HG02588 (cell line): ENCODE results near the gene INO80E.

Source experiments
- ATAC-seq: cut with Tn5 transposase; IDR thresholded peaks from one replicate; pipeline ENCODE4 v1.9.1; 2021; ENCODE audit warnings: mild to moderate bottlenecking, moderate library complexity; ENCODE audit not compliant: unreplicated experiment

Gene INO80E

DNA sequence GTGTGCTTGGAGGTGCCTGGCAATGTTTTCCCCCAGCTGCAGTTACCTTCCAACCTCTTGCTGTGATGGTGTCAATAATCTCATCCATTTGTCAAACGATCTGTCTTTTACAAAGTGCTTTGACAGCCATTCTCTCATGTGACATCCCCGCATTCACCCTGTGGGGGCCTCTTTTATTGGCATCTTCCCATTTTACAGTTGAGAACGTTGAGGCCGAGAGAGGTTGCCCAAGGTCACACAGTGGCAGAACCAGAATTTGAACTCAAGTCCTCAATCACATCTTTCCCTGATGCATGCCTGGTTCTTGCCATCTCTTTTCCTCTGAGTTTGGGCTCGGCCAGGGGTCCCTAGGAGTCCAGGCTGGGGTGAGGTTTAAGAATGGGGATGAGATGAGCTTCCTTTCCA lies 20.9 kb upstream of the INO80E start:
- ATAC-seq, result no peak

GRCh38 chr16:29975811-29976511 lies 20.1 kb upstream of the INO80E start:
- ATAC-seq, result no peak

DNA sequence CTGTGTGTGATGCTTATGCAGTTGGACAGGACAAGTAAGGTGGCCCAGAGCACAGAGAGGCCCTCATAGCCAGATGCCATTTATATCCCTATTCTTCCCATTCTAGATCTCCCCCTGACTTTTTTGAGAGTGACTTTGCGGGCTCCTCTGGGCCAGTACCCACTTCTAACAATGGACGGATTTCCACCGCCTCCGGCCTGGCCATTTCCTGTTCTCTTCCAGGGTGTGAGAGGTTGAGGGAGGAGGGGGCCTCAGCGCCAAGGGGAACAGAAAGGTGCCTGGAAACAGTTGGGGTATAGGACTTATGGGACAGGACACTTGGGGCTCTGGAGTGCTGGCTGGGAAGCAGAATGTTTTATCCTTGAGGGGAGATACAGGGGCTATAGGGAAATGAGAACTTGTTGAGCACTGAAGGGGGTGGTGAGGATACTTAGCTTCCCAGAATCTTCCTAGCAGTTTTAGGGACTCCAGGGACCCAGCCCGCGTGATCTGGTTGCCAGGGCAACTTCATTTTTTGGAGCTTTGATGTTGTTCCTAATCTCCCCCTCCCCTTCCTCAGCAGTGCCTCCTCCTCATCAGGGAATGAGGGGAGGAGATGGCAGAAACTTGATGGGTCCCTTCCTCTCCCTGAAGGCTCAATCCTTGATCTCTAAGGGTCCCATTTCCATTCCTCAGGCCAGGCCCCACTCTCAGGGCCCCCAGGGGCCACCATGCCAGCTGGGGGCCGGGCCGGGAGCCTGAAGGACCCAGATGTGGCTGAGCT lies 18.8 kb upstream of the INO80E start:
- ATAC-seq, result no peak

- ATAC-seq, result no peak
Measured at GRCh38 chr16:29978081-29978480, 18.0 kb upstream of the INO80E start.

GRCh38 chr16:29978564-29979270 lies 17.3 kb upstream of the INO80E start:
- no peak for ATAC-seq

- ATAC-seq, result no peak
Measured at GRCh38 chr16:29982560-29983419, 13.3 kb upstream of the INO80E start.

DNA sequence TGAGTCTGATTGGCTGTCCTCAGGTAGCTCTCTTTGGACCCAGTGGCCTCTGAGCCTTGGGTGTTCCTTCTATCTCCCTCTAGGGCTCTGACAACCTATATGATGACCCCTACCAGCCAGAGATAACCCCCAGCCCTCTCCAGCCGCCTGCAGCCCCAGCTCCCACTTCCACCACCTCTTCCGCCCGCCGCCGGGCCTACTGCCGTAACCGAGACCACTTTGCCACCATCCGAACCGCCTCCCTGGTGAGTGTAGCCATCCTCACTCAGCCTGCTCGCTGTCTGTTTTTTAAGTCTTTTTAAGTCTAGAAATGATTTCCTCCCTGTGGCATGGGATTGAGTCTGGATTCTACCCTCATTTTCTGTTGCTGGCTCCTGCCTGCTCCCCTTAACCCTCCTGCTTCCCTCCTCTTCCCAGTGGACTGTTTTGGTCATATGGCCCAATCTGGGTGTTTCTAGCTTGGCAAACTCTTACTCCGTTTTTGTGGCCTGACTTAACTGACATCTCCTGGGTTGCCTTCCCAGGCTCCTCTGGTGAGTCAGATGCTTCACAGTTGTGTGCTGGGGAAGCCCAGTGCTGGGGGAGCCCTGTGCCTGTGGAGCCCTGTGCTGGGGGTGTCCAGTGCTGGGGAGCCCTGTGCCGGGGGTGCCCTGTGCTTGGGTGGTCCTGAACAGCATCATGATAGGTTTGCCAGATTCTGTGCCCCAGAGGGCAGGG lies 12.5 kb upstream of the INO80E start:
- no peak for ATAC-seq

DNA sequence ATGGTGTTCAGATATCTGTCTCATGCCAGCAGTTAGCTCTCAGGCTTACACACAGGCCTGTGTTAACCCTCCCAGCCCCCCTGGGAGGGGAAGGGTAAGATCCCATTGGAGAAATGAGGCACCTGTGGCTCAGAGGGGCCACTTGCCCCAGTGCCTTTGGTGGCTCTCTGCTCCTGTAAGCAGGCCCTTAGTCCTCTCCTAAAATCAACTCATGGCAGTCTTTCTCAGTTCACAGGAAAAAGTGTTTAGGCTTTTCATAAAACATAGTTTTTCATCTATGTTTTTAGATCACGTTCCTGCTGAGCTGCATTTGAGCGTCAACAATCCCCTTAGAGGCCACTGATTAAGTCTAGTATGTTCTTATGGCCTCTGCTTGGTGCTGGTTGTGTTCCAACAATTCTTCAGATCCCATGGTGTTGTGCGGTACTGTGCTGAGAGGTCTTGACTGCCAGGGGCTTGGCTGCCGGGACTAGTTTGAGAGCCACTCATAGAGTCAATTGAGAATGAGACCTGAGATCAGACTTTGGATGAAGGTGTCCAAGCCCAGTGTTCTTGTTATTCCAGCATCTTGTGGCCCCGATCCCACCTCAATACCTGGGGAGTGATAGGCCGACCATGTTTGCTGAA lies 11.8 kb upstream of the INO80E start:
- no peak for ATAC-seq

DNA sequence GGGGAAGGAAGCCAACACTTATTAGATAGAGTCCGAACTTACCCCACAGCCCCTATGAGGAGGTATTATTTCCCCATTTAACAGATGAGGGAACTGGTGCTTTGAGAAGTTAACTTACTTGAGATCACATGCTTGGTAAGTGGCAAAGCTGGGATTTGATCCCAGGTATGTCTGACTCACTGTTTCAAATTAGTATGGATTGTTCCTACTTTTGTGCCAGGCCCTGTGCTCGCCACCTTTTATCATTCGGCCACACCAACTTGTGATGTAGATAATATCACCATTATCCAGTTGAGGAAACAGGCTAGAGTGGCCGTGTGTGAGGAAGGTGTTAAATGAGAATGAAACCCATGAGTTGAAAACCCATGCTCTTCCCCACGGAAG lies 11.3 kb upstream of the INO80E start:
- ATAC-seq, result no peak

- ATAC-seq, result no peak
Measured at GRCh38 chr16:29985271-29985811, 10.7 kb upstream of the INO80E start.

DNA sequence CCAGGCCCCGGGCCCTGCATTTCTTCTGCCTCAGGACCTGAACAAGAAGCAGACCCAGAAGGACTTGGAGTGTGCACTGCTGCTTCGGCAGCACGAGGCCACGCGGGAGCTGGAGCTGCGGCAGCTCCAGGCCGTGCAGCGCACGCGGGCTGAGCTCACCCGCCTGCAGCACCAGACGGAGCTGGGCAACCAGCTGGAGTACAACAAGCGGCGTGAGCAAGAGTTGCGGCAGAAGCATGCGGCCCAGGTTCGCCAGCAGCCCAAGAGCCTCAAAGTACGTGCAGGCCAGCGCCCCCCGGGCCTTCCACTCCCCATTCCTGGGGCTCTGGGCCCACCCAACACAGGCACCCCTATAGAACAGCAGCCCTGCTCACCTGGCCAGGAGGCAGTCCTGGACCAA lies 9.8 kb upstream of the INO80E start:
- ATAC-seq, result no peak

DNA sequence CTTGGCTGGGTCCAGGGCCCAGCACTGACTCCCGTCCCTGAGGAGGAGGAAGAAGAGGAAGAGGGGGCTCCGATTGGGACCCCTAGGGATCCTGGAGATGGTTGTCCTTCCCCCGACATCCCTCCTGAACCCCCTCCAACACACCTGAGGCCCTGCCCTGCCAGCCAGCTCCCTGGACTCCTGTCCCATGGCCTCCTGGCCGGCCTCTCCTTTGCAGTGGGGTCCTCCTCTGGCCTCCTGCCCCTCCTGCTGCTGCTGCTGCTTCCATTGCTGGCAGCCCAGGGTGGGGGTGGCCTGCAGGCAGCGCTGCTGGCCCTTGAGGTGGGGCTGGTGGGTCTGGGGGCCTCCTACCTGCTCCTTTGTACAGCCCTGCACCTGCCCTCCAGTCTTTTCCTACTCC lies 9.1 kb upstream of the INO80E start:
- no peak for ATAC-seq

DNA sequence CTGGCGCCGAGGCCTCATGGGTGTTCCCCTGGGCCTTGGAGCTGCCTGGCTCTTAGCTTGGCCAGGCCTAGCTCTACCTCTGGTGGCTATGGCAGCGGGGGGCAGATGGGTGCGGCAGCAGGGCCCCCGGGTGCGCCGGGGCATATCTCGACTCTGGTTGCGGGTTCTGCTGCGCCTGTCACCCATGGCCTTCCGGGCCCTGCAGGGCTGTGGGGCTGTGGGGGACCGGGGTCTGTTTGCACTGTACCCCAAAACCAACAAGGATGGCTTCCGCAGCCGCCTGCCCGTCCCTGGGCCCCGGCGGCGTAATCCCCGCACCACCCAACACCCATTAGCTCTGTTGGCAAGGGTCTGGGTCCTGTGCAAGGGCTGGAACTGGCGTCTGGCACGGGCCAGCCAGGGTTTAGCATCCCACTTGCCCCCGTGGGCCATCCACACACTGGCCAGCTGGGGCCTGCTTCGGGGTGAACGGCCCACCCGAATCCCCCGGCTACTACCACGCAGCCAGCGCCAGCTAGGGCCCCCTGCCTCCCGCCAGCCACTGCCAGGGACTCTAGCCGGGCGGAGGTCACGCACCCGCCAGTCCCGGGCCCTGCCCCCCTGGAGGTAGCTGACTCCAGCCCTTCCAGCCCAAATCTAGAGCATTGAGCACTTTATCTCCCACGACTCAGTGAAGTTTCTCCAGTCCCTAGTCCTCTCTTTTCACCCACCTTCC lies 8.5 kb upstream of the INO80E start:
- no peak for ATAC-seq

DNA sequence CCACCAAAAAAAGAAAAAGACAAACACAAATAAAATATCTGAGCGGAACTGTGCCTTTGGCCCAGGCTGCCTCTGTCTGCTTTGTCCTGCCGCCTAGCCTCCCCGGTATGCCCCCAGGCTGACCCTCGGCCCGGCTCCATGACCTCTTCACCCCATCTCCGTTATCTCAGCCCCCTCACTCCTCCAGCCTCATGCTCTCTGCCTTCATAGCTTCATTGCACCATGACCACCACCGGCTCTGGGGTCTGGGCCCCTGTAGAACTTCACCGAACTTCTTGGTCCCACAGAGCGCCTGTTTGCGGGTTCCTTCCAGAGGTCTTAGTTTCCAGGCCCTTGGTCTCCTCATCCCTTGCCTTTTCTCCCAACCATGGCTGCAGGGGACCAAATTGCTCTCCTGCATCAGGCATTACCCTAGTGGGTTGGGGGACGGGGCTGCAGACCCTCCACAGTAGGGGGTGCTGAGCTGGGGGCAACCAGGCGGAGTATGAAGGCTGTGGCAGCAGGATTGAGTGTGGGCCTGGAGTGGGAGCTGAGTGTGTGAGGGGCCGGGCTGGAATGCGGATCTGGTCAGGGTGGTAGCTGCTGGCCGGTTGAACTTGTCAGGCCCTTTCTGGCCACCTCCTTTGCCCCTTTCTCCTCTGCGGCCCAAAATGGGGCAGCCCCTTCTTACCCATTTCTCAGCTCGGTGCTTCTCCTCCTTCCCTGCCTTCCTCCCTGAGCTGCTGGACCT lies 7.5 kb upstream of the INO80E start:
- ATAC-seq, result no peak

DNA sequence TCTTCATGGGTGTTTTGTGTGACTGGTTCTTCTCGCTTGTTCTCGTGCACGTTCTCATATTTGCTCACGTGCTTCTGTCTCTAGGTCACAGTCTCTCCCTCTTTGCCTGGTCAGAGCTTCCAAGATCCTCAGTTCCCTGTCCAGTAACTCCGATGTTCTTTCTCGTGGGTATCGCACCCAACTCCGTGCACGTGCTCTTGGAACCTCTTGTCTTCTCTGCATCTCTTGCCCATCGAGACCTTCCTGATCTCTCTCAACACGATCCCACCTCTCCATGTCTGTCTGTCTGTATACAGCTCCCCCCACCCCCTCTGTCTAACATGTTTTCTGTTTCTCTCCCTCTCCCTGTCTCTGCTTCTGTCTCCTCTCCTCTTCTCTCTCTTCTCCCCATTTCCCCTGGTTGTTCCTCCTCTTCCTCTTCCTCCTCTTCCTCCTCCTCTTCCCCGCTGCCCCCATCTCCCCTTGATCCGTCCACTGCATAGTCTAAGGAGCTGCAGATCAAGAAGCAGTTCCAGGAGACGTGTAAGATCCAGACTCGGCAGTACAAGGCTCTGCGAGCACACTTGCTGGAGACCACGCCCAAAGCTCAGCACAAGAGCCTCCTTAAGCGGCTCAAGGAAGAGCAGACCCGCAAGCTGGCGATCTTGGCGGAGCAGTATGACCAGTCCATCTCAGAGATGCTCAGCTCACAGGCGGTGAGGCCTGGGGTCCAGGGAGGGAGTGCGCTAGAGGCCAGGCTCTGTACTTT lies 6.8 kb upstream of the INO80E start:
- no peak for ATAC-seq

GRCh38 chr16:29990034-29990433 lies 6.0 kb upstream of the INO80E start:
- ATAC-seq, result no peak

- ATAC-seq, result no peak
Measured at GRCh38 chr16:29990883-29991570, 5.0 kb upstream of the INO80E start.
